A549 (cell line): ENCODE measurements around the gene KIAA1210. TPM values are rescaled to one million over a fixed set of nuclear protein-coding genes. Genes with fewer than 3 reads are reported as not detected.
A peak's percentile ranks its signal among the peaks of the same experiment; 100 is the strongest.

Experiments used
- ATAC-seq, 2 experiments: fragments of 200-7000 bp in 1 of 2; fragments of >200 bp in 1 of 2; cut with Nextera tagmentation in 1 of 2; cut with Tn5 transposase in 1 of 2; 3 replicates each; pipeline versions ENCODE4 v1.8.0 to v1.9.1; 2018 to 2020; ENCODE audit warnings: mild to moderate bottlenecking in 1 of 2, moderate library complexity in 1 of 2
- CTCF ChIA-PET: fragments of 300-600 bp; sonication (Branson Sonifier 250); formaldehyde crosslinking; extraction: SDS; loops from one replicate; lab custom pipeline; 2021; ENCODE audit warnings: antibody characterized with exemption, inconsistent platforms; lab: Yijun Ruan, JAX
- POLR2A ChIA-PET: fragments of 350-600 bp; formaldehyde crosslinking; extraction: SDS; loops from one replicate; lab custom pipeline; 2021; ENCODE audit warnings: antibody characterized with exemption, inconsistent platforms; lab: Yijun Ruan, JAX
- DNase-seq, 2 experiments: peaks; one replicate each; pipeline versions ENCODE4 v3.0.0 to v3.0.0-alpha.2; 2011 to 2016; ENCODE audit warnings: low read depth in 1 of 2, low spot score in 1 of 2
- FAIRE-seq: peaks from 2 replicates; lab custom pipeline; 2011; peaks lifted over from hg19 to GRCh38; lab: Jason Lieb, UNC
- H3K27ac ChIP-seq, 2 experiments: fragments of >200 bp; sonication (Bioruptor Twin); formaldehyde crosslinking; 3 replicates each; pipeline ENCODE4 v1.5.1; 2016 to 2017
- H3K4me1 ChIP-seq: fragments of >200 bp; sonication (Bioruptor Twin); formaldehyde crosslinking; 3 replicates; pipeline ENCODE4 v1.6.1; 2016
- H3K4me2 ChIP-seq: fragments of >200 bp; sonication (Bioruptor Twin); formaldehyde crosslinking; 3 replicates; pipeline ENCODE4 v1.6.1; 2016
- H3K4me3 ChIP-seq: fragments of >200 bp; sonication (Bioruptor Twin); formaldehyde crosslinking; 3 replicates; pipeline ENCODE4 v1.5.1; 2016
- H3K9me3 ChIP-seq: fragments of >200 bp; sonication (Bioruptor Twin); formaldehyde crosslinking; 3 replicates; pipeline ENCODE4 v1.6.1; 2016
- EP300 ChIP-seq, 2 experiments: fragments of >200 bp; sonication (Bioruptor Twin); formaldehyde crosslinking; IDR thresholded peaks; 2 replicates in 1 of 2; 3 replicates in 1 of 2; pipeline ENCODE4 v1.6.1; 2016 to 2017
- ESRRA ChIP-seq: fragments of 150-350 bp; IDR thresholded peaks from 2 replicates; pipeline ENCODE4 v1.6.1; 2014; ENCODE audit warnings: mild to moderate bottlenecking, low read length, borderline replicate concordance
- FOSL2 ChIP-seq, 2 experiments: fragments of 450-650 bp in 1 of 2; fragments of >200 bp in 1 of 2; sonication (Bioruptor Twin) in 1 of 2; formaldehyde crosslinking; IDR thresholded peaks; 2 replicates each; pipeline versions ENCODE4 v1.5.0 to v1.6.1; 2016 to 2020; ENCODE audit warnings: mild to moderate bottlenecking in 1 of 2, moderate library complexity in 1 of 2
- FOXS1 ChIP-seq: fragments of 250-450 bp; sonication (Bioruptor Pico); IDR thresholded peaks from 2 replicates; pipeline ENCODE4 v1.5.0; 2020; ENCODE audit warnings: mild to moderate bottlenecking, moderate library complexity
- HEYL ChIP-seq: fragments of 250-450 bp; sonication (Bioruptor Pico); IDR thresholded peaks from 2 replicates; pipeline ENCODE4 v1.8.0; 2021; ENCODE audit warnings: mild to moderate bottlenecking, moderate library complexity
- HOXB5 ChIP-seq: fragments of 250-450 bp; sonication (Bioruptor Pico); IDR thresholded peaks from 2 replicates; pipeline ENCODE4 v1.5.0; 2020; ENCODE audit warnings: mild to moderate bottlenecking, moderate library complexity
- MAFK ChIP-seq: fragments of 450-650 bp; IDR thresholded peaks from 2 replicates; pipeline ENCODE4 v1.6.1; 2014; ENCODE audit not compliant: partially characterized antibody
- MYC ChIP-seq: IDR thresholded peaks from 2 replicates; pipeline ENCODE4 v1.6.1; 2012; ENCODE audit warnings: mild to moderate bottlenecking, inconsistent platforms, low read length, improper control_type of control experiment, borderline replicate concordance
- NFE2L2 ChIP-seq: fragments of 150-350 bp; conservative IDR thresholded peaks from 2 replicates; pipeline ENCODE4 v1.6.1; 2014; ENCODE audit warnings: low read length
- NR3C1 ChIP-seq: fragments of >200 bp; sonication (Bioruptor Twin); formaldehyde crosslinking; IDR thresholded peaks from 3 replicates; pipeline ENCODE4 v1.6.1; 2017
- RARB ChIP-seq: fragments of 250-450 bp; sonication (Bioruptor Pico); IDR thresholded peaks from 2 replicates; pipeline ENCODE4 v1.8.0; 2021; ENCODE audit warnings: mild to moderate bottlenecking, moderate library complexity
- RCOR1 ChIP-seq: fragments of 150-350 bp; IDR thresholded peaks from 2 replicates; pipeline ENCODE4 v1.6.1; 2014; ENCODE audit warnings: antibody characterized with exemption, low read length, low read depth
- RFX5 ChIP-seq: fragments of 450-650 bp; IDR thresholded peaks from 2 replicates; pipeline ENCODE4 v1.7.1; 2014; ENCODE audit warnings: antibody characterized with exemption, mild to moderate bottlenecking, moderate library complexity
- SREBF2 ChIP-seq: fragments of 450-650 bp; IDR thresholded peaks from 2 replicates; pipeline ENCODE4 v1.6.1; 2014; ENCODE audit warnings: mild to moderate bottlenecking, moderate library complexity
- TFCP2L1 ChIP-seq: fragments of 250-450 bp; sonication (Bioruptor Pico); IDR thresholded peaks from 2 replicates; pipeline ENCODE4 v1.5.0; 2021; ENCODE audit warnings: mild to moderate bottlenecking
- TP53 ChIP-seq: fragments of 250-450 bp; sonication (Bioruptor Pico); IDR thresholded peaks from 2 replicates; pipeline ENCODE4 v1.5.0; 2021; ENCODE audit warnings: mild to moderate bottlenecking, moderate library complexity
- ZFP36 ChIP-seq: fragments of 450-650 bp; IDR thresholded peaks from 2 replicates; pipeline ENCODE4 v1.6.1; 2014; ENCODE audit warnings: borderline replicate concordance; ENCODE audit not compliant: partially characterized antibody
- WGBS: methylation state at CpG from one replicate; pipeline ENCODE4 v1.1.6; 2017; ENCODE audit errors: missing lambda C conversion rate; 5-methylcytosine and 5-hydroxymethylcytosine counted together
- polyA plus RNA-seq, 4 experiments: library from polyadenylated mRNA; depleted of rRNA in 3 of 4; stranded (reverse); fragments of >200 nt; fragmentation: RNase III in 1 of 4; extraction: RNeasy Plus Mini Kit Qiagen cat#74134 plus additional on column Dnase treatment in 1 of 4; gene quantifications; 2 replicates in 3 of 4; 3 replicates in 1 of 4; pipeline ENCODE4 v1.2.3, GENCODE V29; 2011 to 2017
- TF ChIP-seq, protein P1 (sequence below): fragments of 250-450 bp; sonication (Bioruptor Pico); IDR thresholded peaks from 2 replicates; pipeline ENCODE4 v1.5.0; 2020; ENCODE audit warnings: low read depth, mild to moderate bottlenecking, moderate library complexity
- TF ChIP-seq, protein P2 (sequence below): fragments of 450-650 bp; IDR thresholded peaks from 2 replicates; pipeline ENCODE4 v1.6.1; 2014; ENCODE audit warnings: antibody characterized with exemption
- TF ChIP-seq, protein P3 (sequence below): fragments of >200 bp; sonication (Bioruptor Twin); formaldehyde crosslinking; IDR thresholded peaks from 3 replicates; pipeline ENCODE4 v1.6.1; 2016
- TF ChIP-seq, protein P4 (sequence below): fragments of 200-600 bp; sonication (generic); IDR thresholded peaks from 2 replicates; pipeline ENCODE4 v1.6.1; 2016; ENCODE audit warnings: antibody characterized with exemption, mild to moderate bottlenecking, moderate library complexity

Gene KIAA1210
- polyA plus RNA-seq, 2 of the 4 experiments (the other 2 are of a cell fraction) = 0.01 TPM; not detected in 1

DNA sequence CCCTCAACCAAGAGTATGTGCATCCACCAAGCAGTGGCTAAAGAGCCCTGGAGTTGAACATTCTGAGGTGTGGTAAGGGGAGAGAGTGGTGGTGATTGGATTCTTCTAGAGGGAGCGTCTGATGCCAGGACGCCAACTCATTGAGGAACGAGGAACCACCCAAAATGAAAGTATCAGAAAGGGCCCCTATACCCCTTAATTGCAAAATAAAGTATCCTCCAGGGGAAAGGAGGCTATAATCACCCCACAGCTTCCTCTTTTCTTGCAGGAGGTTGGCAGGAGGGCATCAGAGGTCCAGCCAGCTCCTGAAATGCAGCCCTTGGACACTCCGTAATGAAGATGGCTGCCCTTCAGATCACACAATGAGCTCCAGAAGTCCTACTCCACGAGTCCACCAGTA is 5.3 kb upstream of the KIAA1210 start:
- no peak overlapping the region for H3K4me2 ChIP-seq
- H3K4me3 ChIP-seq = no peak overlapping the region
- H3K27ac ChIP-seq = no peak overlapping the region
- ATAC-seq = no peak
- ChIA-PET CTCF (interaction anchor here (1.6 to 2.2 kb wide), 2 partner anchors 14 to 84 kb away, joined by 5 to 8 read pairs; no protein-coding TSS in a partner anchor), POLR2A (no interaction called here)
- TF ChIP-seq MYC (no peak), MAFK (no peak), TP53 (no peak), HOXB5 (CRISPR knock-in tag) (no peak), RFX5 (no peak), HEYL (no peak), ZFP36 (no peak), FOXS1 (CRISPR knock-in tag) (no peak), RCOR1 (no peak), EP300 (IDR thresholded peaks at IDR 0.05) (no peak)
- WGBS = 76% methylated on average over 5 of the region's 5 CpGs
- DNase-seq = no peak
- H3K4me1 ChIP-seq = peaks cover 13% of the 10 kb centered on the region
- FAIRE-seq = no peak
- H3K9me3 ChIP-seq = no peaks in the 10 kb centered on the region

DNA sequence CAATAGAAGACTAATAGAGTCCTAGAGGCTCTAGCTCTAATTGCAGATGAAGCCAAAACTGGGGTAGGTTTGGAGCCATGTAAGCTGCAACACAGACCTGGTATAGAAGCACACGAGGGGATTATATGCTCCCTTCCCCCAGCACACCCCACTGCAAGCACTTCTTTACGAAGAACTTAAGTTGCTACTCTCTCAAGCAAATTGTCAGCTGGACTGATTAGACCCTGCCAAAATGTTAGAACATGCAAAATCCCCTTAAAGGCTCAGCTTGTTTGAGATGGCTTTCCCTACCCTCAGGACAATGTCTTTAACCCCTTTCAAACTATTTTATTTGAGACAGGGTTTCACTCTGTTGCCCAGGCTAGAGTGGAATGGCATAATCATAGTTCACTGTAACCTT is 4.7 kb upstream of the KIAA1210 start:
- 14% methylated on average over 2 of the region's 2 CpGs for WGBS
- FAIRE-seq = no peak
- ChIA-PET POLR2A (no interaction called here), CTCF (interaction anchor here (1.6 to 2.2 kb wide), 2 partner anchors 14 to 85 kb away, joined by 5 to 8 read pairs; no protein-coding TSS in a partner anchor)
- no peak for DNase-seq
- Histone ChIP-seq H3K4me2 (no peak overlapping the region), H3K4me1 (peaks cover 13% of the 10 kb centered on the region), H3K4me3 (no peak overlapping the region), H3K27ac (no peak overlapping the region)
- ATAC-seq = no peak
- no peak for TF ChIP-seq FOSL2 (IDR thresholded peaks at IDR 0.05)
- TF ChIP-seq FOSL2 (CRISPR knock-in tag; IDR thresholded peaks at IDR 0.05) = no peak
- TF ChIP-seq, protein P1, sequence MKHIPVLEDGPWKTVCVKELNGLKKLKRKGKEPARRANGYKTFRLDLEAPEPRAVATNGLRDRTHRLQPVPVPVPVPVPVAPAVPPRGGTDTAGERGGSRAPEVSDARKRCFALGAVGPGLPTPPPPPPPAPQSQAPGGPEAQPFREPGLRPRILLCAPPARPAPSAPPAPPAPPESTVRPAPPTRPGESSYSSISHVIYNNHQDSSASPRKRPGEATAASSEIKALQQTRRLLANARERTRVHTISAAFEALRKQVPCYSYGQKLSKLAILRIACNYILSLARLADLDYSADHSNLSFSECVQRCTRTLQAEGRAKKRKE = no peak
- no peak for TF ChIP-seq TFCP2L1
- TF ChIP-seq MYC = no peak
- no peak for TF ChIP-seq MAFK
- no peak for TF ChIP-seq NR3C1
- no peak for TF ChIP-seq RARB (CRISPR knock-in tag)
- TF ChIP-seq, protein P2, sequence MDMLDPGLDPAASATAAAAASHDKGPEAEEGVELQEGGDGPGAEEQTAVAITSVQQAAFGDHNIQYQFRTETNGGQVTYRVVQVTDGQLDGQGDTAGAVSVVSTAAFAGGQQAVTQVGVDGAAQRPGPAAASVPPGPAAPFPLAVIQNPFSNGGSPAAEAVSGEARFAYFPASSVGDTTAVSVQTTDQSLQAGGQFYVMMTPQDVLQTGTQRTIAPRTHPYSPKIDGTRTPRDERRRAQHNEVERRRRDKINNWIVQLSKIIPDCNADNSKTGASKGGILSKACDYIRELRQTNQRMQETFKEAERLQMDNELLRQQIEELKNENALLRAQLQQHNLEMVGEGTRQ = no peak
- TF ChIP-seq SREBF2 = no peak
- no peak for TF ChIP-seq FOXS1 (CRISPR knock-in tag)
- TF ChIP-seq, all 56 proteins: peak for 0
- H3K9me3 ChIP-seq = no peaks in the 10 kb centered on the region

DNA sequence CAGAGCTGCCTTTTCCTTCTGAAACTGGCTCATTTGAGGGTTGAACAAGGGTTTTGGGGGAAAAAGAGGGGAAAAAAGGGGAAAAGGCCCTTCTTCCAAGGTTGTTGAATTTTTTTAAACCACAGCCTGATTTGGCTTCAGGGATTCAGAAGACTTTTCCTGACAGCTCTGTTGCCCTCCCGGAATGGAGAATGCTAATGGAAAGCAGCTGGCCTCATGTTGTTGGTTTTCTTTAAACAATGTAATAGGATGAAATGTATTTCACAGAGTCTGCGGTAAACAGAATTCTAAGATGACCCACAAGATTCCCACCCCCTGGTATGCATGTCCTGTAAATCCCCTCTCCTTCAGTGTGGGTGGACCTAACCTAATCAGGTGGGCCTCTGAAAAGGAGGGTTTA is 3.3 kb upstream of the KIAA1210 start:
- H3K4me3 ChIP-seq = no peak overlapping the region
- H3K4me1 ChIP-seq = peaks cover 6% of the 10 kb centered on the region; the same call in 2 of the 3 replicates
- no peak for ATAC-seq
- POLR2A ChIA-PET = no interaction called here
- no peak for TF ChIP-seq NFE2L2
- no peak for TF ChIP-seq ESRRA
- TF ChIP-seq, protein P3, sequence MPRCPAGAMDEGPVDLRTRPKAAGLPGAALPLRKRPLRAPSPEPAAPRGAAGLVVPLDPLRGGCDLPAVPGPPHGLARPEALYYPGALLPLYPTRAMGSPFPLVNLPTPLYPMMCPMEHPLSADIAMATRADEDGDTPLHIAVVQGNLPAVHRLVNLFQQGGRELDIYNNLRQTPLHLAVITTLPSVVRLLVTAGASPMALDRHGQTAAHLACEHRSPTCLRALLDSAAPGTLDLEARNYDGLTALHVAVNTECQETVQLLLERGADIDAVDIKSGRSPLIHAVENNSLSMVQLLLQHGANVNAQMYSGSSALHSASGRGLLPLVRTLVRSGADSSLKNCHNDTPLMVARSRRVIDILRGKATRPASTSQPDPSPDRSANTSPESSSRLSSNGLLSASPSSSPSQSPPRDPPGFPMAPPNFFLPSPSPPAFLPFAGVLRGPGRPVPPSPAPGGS = no peak
- TF ChIP-seq, protein P4, sequence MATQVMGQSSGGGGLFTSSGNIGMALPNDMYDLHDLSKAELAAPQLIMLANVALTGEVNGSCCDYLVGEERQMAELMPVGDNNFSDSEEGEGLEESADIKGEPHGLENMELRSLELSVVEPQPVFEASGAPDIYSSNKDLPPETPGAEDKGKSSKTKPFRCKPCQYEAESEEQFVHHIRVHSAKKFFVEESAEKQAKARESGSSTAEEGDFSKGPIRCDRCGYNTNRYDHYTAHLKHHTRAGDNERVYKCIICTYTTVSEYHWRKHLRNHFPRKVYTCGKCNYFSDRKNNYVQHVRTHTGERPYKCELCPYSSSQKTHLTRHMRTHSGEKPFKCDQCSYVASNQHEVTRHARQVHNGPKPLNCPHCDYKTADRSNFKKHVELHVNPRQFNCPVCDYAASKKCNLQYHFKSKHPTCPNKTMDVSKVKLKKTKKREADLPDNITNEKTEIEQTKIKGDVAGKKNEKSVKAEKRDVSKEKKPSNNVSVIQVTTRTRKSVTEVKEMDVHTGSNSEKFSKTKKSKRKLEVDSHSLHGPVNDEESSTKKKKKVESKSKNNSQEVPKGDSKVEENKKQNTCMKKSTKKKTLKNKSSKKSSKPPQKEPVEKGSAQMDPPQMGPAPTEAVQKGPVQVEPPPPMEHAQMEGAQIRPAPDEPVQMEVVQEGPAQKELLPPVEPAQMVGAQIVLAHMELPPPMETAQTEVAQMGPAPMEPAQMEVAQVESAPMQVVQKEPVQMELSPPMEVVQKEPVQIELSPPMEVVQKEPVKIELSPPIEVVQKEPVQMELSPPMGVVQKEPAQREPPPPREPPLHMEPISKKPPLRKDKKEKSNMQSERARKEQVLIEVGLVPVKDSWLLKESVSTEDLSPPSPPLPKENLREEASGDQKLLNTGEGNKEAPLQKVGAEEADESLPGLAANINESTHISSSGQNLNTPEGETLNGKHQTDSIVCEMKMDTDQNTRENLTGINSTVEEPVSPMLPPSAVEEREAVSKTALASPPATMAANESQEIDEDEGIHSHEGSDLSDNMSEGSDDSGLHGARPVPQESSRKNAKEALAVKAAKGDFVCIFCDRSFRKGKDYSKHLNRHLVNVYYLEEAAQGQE = no peak
- TF ChIP-seq, protein P2 = no peak
- TF ChIP-seq, all 56 proteins: peak for 0
- no peak overlapping the region for H3K4me2 ChIP-seq
- WGBS = 93% methylated on average over 2 of the region's 2 CpGs
- CTCF ChIA-PET = interaction anchor here (0.9 to 2.4 kb wide), 3 partner anchors 10 to 329 kb away, joined by 4 to 10 read pairs (median 8); no protein-coding TSS in a partner anchor
- FAIRE-seq (peak; percentile 63), DNase-seq (no peak)
- no peak overlapping the region for H3K27ac ChIP-seq
- H3K9me3 ChIP-seq = no peaks in the 10 kb centered on the region
